PFSK-1 (cell line): ENCODE data around the gene SESN1.

Experiments used
- FOXP2 ChIP-seq: optimal IDR thresholded peaks from 2 replicates; pipeline ENCODE3; 2011; ENCODE audit warnings: borderline replicate concordance, control low read depth, inconsistent platforms; ENCODE audit not compliant: insufficient read depth; ENCODE audit errors: extremely low read length, extremely low read depth
- POLR2AphosphoS5 ChIP-seq: IDR thresholded peaks from 2 replicates; pipeline ENCODE4 v1.6.1; 2012; ENCODE audit warnings: low read depth, mild to moderate bottlenecking, control low read depth, low read length, moderate library complexity
- SIN3A ChIP-seq: IDR thresholded peaks from 2 replicates; pipeline ENCODE4 v1.6.1; 2012; ENCODE audit warnings: mild to moderate bottlenecking, low read length, moderate library complexity, borderline replicate concordance; ENCODE audit not compliant: insufficient read depth
- TAF1 ChIP-seq: IDR thresholded peaks from 2 replicates; pipeline ENCODE4 v1.6.1; 2012; ENCODE audit warnings: low read length, control low read depth, borderline replicate concordance; ENCODE audit not compliant: insufficient read depth
- TF ChIP-seq, protein P1 (sequence below), 2 experiments: IDR thresholded peaks; 2 replicates each; pipeline versions ENCODE4 v1.6.1 to v1.8.0; 2011 to 2012; ENCODE audit warnings: low read depth in 2 of 2, low read length in 2 of 2, control low read depth in 1 of 2, inconsistent platforms in 1 of 2, mild to moderate bottlenecking in 1 of 2, moderate library complexity in 1 of 2; ENCODE audit not compliant: insufficient read depth in 1 of 2

SESN1 gene

DNA sequence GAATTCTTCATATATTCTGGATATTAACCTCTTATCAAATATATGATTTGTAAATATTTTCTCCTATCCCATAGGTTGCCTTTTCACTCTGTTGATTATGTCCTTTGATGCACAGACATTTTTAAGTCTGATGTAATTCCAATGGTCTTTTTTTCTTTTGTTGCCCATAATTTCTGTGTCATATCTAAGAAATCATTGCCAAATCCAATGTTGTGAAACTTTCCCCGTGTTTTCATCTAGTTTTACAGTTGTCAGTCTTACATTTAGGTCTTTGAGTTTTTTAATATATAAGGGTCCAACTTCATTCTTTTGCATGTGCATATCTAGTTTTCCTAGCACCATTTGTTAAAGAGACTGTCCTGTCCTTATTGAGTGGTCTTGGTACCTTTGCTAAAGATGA is 111.5 kb downstream of the SESN1 start:
- TF ChIP-seq TAF1 (no peak), POLR2AphosphoS5 (no peak), FOXP2 (no peak), SIN3A (no peak)
- TF ChIP-seq, protein P1, sequence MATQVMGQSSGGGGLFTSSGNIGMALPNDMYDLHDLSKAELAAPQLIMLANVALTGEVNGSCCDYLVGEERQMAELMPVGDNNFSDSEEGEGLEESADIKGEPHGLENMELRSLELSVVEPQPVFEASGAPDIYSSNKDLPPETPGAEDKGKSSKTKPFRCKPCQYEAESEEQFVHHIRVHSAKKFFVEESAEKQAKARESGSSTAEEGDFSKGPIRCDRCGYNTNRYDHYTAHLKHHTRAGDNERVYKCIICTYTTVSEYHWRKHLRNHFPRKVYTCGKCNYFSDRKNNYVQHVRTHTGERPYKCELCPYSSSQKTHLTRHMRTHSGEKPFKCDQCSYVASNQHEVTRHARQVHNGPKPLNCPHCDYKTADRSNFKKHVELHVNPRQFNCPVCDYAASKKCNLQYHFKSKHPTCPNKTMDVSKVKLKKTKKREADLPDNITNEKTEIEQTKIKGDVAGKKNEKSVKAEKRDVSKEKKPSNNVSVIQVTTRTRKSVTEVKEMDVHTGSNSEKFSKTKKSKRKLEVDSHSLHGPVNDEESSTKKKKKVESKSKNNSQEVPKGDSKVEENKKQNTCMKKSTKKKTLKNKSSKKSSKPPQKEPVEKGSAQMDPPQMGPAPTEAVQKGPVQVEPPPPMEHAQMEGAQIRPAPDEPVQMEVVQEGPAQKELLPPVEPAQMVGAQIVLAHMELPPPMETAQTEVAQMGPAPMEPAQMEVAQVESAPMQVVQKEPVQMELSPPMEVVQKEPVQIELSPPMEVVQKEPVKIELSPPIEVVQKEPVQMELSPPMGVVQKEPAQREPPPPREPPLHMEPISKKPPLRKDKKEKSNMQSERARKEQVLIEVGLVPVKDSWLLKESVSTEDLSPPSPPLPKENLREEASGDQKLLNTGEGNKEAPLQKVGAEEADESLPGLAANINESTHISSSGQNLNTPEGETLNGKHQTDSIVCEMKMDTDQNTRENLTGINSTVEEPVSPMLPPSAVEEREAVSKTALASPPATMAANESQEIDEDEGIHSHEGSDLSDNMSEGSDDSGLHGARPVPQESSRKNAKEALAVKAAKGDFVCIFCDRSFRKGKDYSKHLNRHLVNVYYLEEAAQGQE (IDR thresholded peaks at IDR 0.05; ENCODE audit: insufficient read depth in 1 of 2, low read depth in 2 of 2, low read length in 2 of 2): no peak

- TF ChIP-seq, protein P1 (IDR thresholded peaks at IDR 0.05; ENCODE audit: insufficient read depth in 1 of 2, low read depth in 2 of 2, low read length in 2 of 2): no peak
- no peak for TF ChIP-seq FOXP2
- TF ChIP-seq POLR2AphosphoS5: no peak
- no peak for TF ChIP-seq SIN3A
Observed at GRCh38 chr6:108982154-108983113, 112.2 kb downstream of the SESN1 start.

DNA sequence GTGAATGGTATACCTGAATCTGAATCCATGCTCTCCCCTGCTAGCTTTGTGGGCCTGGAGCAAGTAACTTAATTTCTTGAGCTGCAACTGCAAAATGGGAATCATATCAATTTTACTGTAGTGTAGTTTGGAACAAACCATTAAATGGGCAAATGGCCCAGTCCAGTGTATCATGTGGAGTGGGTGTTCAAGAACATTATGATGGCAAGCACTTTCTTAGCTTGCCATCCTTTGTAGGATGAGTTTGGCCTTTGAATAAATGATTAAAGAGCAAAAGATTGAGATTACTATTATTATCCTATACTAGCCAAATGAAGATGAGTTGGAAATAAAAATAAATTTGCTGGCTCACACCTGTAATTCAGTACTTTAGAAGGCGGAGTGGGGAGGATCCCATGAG is 120.4 kb downstream of the SESN1 start:
- TF ChIP-seq, protein P1 (IDR thresholded peaks at IDR 0.05; ENCODE audit: insufficient read depth in 1 of 2, low read depth in 2 of 2, low read length in 2 of 2): no peak
- TF ChIP-seq SIN3A (no peak), FOXP2 (no peak), POLR2AphosphoS5 (no peak), TAF1 (no peak)

- TF ChIP-seq SIN3A (no peak), TAF1 (no peak), FOXP2 (no peak), POLR2AphosphoS5 (no peak)
- TF ChIP-seq, protein P1 (IDR thresholded peaks at IDR 0.05; ENCODE audit: insufficient read depth in 1 of 2, low read depth in 2 of 2, low read length in 2 of 2): no peak
Observed at GRCh38 chr6:108969776-108970175, 124.9 kb downstream of the SESN1 start.
